SK-N-SH treated with all-trans-retinoic acid at 6 μM for 48 hours (cell line): ENCODE data around the gene SEMA3F.

Source experiments
- ARNTL ChIP-seq: fragments of 450-650 bp; formaldehyde crosslinking; IDR thresholded peaks from 2 replicates; pipeline ENCODE4 v1.5.0; 2020; ENCODE audit warnings: low read depth, mild to moderate bottlenecking, moderate library complexity, borderline replicate concordance
- GLIS3 ChIP-seq: fragments of 250-450 bp; sonication (Bioruptor Pico); IDR thresholded peaks from 2 replicates; pipeline ENCODE4 v1.5.0; 2020; ENCODE audit warnings: mild to moderate bottlenecking, moderate library complexity
- ISL1 ChIP-seq: fragments of 250-450 bp; sonication (Bioruptor Pico); IDR thresholded peaks from 2 replicates; pipeline ENCODE4 v2.1.2; 2022; ENCODE audit warnings: mild to moderate bottlenecking, moderate library complexity
- OSR1 ChIP-seq: fragments of 250-450 bp; sonication (Bioruptor Pico); IDR thresholded peaks from 2 replicates; pipeline ENCODE4 v1.8.0; 2022; ENCODE audit warnings: moderate library complexity, mild to moderate bottlenecking, inconsistent platforms
- RARB ChIP-seq: fragments of 250-450 bp; sonication (Bioruptor Pico); IDR thresholded peaks from 2 replicates; pipeline ENCODE4 v1.8.0; 2021; ENCODE audit warnings: mild to moderate bottlenecking, moderate library complexity
- SNAI2 ChIP-seq: fragments of 250-450 bp; sonication (Bioruptor Pico); IDR thresholded peaks from 2 replicates; pipeline ENCODE4 v1.5.0; 2020; ENCODE audit warnings: mild to moderate bottlenecking, moderate library complexity
- TOX ChIP-seq: fragments of 250-450 bp; sonication (Bioruptor Pico); IDR thresholded peaks from 2 replicates; pipeline ENCODE4 v1.8.0; 2021; ENCODE audit warnings: mild to moderate bottlenecking, moderate library complexity, borderline replicate concordance
- ZFP3 ChIP-seq: fragments of 250-450 bp; sonication (Bioruptor Pico); IDR thresholded peaks from 2 replicates; pipeline ENCODE4 v1.5.0; 2020; ENCODE audit warnings: mild to moderate bottlenecking, moderate library complexity
- ZFP30 ChIP-seq: fragments of 450-650 bp; formaldehyde crosslinking; IDR thresholded peaks from 2 replicates; pipeline ENCODE4 v1.5.0; 2022; ENCODE audit warnings: mild to moderate bottlenecking, moderate library complexity
- ZNF565 ChIP-seq: fragments of 450-650 bp; formaldehyde crosslinking; conservative IDR thresholded peaks from 2 replicates; pipeline ENCODE4 v1.5.0; 2020; ENCODE audit warnings: low read depth, mild to moderate bottlenecking, moderate library complexity
- TF ChIP-seq, protein P1 (sequence below): fragments of 250-450 bp; sonication (Bioruptor Pico); IDR thresholded peaks from 2 replicates; pipeline ENCODE4 v1.8.0; 2021; ENCODE audit warnings: low read depth, mild to moderate bottlenecking, moderate library complexity, borderline replicate concordance
- TF ChIP-seq, protein P2 (sequence below): fragments of 250-450 bp; sonication (Bioruptor Pico); IDR thresholded peaks from 2 replicates; pipeline ENCODE4 v1.8.0; 2020; ENCODE audit warnings: mild to moderate bottlenecking, moderate library complexity, borderline replicate concordance
- TF ChIP-seq, protein P3 (sequence below): fragments of 250-450 bp; sonication (Bioruptor Pico); IDR thresholded peaks from 2 replicates; pipeline ENCODE4 v1.5.1; 2021; ENCODE audit warnings: mild to moderate bottlenecking, moderate library complexity

DNA sequence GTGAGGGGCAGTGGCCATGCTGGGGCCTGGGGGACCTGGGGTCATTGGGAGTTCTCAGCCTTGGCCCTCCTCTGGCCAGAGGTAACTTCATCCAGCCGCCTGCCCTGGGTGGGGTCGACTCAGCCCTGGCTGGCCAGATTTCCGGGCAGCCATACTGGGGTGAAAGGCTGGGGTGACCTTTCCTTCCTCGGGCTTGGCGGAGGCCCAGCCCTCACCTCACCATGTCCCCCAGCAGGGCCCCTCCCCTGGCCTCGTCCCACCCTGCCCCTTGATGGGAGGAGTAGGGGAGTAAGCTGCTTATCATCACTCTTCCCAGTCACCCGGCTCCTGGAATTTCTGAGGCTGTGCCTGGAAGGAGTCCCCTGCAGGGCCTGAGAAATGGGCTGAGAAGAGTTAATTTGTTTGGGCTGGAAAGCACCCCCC lies 5.4 kb downstream of the SEMA3F start:
- TF ChIP-seq, protein P1, sequence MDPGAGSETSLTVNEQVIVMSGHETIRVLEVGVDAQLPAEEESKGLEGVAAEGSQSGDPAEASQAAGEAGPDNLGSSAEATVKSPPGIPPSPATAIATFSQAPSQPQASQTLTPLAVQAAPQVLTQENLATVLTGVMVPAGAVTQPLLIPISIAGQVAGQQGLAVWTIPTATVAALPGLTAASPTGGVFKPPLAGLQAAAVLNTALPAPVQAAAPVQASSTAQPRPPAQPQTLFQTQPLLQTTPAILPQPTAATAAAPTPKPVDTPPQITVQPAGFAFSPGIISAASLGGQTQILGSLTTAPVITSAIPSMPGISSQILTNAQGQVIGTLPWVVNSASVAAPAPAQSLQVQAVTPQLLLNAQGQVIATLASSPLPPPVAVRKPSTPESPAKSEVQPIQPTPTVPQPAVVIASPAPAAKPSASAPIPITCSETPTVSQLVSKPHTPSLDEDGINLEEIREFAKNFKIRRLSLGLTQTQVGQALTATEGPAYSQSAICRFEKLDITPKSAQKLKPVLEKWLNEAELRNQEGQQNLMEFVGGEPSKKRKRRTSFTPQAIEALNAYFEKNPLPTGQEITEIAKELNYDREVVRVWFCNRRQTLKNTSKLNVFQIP (CRISPR knock-in tag): no peak
- TF ChIP-seq SNAI2 (CRISPR knock-in tag) (no peak), TOX (no peak), ISL1 (CRISPR knock-in tag) (no peak), RARB (CRISPR knock-in tag) (no peak), ARNTL (CRISPR knock-in tag) (no peak), ZFP3 (no peak), GLIS3 (CRISPR knock-in tag) (no peak), OSR1 (CRISPR knock-in tag) (no peak), ZFP30 (CRISPR knock-in tag) (no peak), ZNF565 (CRISPR knock-in tag) (no peak)
- TF ChIP-seq, protein P2, sequence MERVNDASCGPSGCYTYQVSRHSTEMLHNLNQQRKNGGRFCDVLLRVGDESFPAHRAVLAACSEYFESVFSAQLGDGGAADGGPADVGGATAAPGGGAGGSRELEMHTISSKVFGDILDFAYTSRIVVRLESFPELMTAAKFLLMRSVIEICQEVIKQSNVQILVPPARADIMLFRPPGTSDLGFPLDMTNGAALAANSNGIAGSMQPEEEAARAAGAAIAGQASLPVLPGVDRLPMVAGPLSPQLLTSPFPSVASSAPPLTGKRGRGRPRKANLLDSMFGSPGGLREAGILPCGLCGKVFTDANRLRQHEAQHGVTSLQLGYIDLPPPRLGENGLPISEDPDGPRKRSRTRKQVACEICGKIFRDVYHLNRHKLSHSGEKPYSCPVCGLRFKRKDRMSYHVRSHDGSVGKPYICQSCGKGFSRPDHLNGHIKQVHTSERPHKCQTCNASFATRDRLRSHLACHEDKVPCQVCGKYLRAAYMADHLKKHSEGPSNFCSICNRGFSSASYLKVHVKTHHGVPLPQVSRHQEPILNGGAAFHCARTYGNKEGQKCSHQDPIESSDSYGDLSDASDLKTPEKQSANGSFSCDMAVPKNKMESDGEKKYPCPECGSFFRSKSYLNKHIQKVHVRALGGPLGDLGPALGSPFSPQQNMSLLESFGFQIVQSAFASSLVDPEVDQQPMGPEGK (CRISPR knock-in tag): no peak
- TF ChIP-seq, protein P3, sequence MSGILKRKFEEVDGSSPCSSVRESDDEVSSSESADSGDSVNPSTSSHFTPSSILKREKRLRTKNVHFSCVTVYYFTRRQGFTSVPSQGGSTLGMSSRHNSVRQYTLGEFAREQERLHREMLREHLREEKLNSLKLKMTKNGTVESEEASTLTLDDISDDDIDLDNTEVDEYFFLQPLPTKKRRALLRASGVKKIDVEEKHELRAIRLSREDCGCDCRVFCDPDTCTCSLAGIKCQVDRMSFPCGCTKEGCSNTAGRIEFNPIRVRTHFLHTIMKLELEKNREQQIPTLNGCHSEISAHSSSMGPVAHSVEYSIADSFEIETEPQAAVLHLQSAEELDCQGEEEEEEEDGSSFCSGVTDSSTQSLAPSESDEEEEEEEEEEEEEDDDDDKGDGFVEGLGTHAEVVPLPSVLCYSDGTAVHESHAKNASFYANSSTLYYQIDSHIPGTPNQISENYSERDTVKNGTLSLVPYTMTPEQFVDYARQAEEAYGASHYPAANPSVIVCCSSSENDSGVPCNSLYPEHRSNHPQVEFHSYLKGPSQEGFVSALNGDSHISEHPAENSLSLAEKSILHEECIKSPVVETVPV (CRISPR knock-in tag): no peak
